HG03457 (cell line): Measurements from ENCODE around the gene SLC7A1.

Experiments
- ATAC-seq: cut with Tn5 transposase; IDR thresholded peaks from one replicate; pipeline ENCODE4 v1.9.1; 2021; ENCODE audit warnings: moderate number of reproducible peaks; ENCODE audit not compliant: unreplicated experiment

Gene SLC7A1

DNA sequence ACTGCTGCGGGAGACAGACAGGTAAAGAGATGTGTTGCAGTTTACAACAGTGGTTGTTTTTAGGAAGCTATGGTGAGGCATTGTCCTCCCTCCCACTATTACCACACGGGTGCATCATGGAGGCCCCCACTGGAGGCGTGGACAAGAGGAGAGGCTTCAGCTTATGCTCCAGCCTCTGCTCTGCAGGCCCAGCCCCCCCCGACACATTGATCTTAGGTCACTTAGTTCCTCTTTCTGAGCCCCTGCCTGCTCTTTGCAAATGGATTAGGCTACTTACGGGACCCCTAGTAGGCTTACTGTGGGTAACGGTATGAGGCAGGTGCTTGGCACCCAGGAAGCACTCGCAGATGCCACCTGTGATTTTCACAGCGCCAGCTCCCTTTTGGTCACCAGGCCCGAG is 123.9 kb downstream of the SLC7A1 start:
- ATAC-seq: no peak

DNA sequence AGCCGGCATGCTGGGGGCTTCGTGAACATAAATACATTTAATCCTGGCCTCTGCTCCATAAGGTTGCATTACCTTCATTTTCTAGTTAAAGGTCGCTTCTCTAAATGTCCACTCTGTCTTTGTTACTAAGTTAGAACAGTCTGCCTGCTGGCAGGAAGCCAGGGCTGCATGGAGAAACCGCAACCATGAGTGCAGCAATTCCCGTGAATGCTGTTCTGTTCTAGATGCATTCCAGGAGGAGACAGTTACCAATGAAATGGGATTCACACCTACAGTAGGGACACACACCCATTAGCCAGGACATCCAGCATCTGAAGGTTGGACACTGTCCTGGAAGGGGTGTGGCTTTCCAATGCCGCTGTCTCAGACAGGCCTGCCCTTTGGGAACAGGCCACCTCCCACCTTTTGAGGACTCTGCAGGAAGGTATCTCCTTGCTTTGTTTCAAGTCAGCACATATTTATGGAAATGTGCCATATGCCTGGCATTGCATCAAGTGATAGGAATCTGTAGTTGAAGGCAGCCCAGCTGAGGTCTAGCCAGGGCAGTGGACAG is 129.7 kb downstream of the SLC7A1 start:
- ATAC-seq: no peak

DNA sequence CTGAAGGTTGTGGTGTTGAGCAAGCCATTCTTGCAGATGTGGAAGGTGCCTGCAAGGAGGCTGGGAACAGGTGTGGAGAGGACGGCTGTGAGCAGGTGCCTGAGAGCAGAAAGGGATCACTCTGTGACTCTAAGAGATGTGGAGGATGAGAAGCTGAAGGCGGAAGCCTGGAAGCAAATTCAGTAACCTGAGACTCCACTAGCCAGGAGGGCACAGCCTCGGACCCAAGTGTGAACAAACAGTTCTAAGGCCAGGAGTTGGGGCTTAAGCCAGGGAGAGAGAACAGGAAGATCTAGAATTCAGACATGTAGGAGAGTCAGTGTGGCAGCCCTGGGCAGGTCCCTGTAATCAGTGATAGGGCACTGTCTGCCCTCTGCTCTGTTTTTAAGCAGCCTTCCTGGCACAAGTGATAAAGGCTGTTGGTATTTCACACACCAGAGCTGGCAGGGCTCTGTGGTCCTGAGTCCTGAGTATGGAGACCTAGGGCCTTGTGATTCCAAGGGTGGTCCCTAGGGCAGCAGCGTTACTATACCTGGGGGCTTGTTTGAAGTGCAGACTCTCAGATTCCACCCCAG is 131.3 kb downstream of the SLC7A1 start:
- ATAC-seq: no peak

DNA sequence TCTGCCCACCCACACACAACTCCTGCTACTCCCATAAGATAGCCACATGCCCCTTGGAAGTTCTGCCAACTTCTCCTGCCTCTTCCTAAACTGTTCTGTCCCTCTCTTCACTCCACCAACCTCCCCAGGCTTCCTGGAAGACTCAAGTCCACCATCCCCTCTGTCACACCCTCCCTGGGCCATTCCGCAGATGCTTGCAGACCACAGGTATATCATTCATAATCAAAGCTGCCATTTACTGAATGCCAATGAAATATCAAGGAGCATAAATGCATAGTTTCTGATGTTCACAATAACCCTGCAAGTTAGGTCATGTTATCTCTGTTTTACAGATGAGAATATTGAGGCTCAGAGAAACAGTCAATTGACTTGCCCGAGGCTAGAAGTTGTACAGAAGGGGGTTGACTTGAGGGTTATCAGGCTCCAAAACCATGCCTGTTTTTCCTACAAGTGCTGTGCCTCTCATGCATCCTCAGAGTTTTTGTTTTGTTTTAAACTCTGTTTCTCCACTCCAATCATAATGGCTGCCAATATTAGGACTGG is 135.6 kb downstream of the SLC7A1 start:
- no peak for ATAC-seq
